T-helper 2 cell treated with Interferon-gamma antibody and Interleukin-4, amounts not matched to agents 100 ng/mL and 5 ng/mL, for 36 hours (primary cell): ENCODE data around the gene CD80. TPM values are rescaled to one million over a fixed set of nuclear protein-coding genes. Genes with fewer than 3 reads are reported as not detected.

Source experiments
- intact Hi-C: fragments of 100-400 bp; cut with micrococcal nuclease; formaldehyde crosslinking; loops from one replicate; pipeline ENCODE4 v1.15.1; 2023
- total RNA-seq: library from RNA; stranded (reverse); gene quantifications from 2 replicates; pipeline ENCODE4 v1.2.3, GENCODE V29; 2022

The CD80 gene
- total RNA-seq, 1 donor from 2014 or later, result 11.1 TPM

DNA sequence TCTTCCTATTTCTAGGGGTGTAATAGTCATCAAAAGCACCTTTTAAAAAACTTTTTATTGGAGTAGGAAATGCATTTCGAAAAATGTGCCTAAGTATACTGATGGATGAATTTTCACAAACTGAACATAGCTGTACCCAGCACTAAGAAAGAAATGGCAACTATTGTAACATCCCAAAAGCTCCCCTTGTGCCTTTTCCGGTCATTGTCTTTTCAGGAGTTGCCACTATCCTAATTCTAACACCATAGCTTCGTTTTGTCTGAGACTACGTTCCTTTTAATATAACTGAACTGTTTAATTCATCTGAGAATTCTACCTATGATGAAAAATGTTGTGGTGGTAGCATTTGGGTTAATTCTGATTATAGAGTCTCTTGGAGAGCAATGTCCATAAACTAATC is 59.1 kb downstream of the CD80 start:
- intact Hi-C loops, result no loop called here

DNA sequence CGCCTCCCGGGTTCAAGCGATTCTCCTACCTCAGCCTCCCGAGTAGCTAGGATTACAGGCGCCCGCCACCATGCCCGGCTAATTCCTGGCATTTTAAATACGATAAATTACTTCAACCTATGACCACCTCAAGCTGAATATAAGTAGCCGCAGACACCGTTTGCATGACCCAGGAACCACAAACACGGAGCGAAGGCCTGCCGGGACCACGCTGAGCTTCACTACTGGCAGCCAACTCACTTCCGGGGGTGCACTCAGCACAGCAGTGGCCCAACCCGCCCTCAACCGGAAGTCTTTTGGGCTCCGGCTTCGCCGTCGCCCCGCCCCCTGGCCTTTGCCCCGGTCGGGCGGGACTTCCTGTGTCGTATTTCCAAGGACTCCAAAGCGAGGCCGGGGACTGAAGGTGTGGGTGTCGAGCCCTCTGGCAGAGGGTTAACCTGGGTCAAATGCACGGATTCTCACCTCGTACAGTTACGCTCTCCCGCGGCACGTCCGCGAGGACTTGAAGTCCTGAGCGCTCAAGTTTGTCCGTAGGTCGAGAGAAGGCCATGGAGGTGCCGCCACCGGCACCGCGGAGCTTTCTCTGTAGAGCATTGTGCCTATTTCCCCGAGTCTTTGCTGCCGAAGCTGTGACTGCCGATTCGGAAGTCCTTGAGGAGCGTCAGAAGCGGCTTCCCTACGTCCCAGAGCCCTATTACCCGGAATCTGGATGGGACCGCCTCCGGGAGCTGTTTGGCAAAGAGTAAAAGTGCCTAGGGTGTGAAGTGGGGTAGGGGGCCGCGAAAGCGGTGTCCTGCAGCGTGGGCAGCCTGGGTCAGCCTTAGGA is 61.0 kb downstream of the CD80 start, which contains the start of gene TIMMDC1:
Gene TIMMDC1, plus strand, starts transcription at position 362 of the 826 bp plus-strand sequence. Its CDS starts 187 bp downstream, at position 549.
- intact Hi-C loops, result loop anchor here (1.0 to 2.0 kb wide), 11 partner anchors 10 to 1244 kb away; partner anchors contain the start of genes ARHGAP31, B4GALT4, CD80 and COX17

DNA sequence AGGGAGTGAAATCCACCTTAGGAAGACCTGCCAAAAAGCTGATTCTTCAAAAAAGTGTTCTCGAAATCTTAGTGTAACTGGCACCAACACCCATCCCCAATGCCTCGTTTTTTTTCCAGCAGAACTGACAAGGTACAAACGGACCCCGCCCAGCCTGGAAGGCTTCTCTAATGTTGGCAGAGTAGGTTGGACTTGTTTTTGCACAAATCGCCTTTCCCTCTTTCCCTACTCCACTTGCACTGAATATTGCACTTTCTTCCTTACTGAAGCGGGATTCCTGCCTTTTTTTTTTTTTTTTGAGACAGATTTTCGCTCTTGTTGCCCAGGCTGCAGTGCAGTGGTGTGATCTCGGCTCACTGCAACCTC is 61.6 kb downstream of the CD80 start:
- intact Hi-C loops, result loop anchor here (1.0 to 2.0 kb wide), 11 partner anchors 10 to 1245 kb away; partner anchors contain the start of genes ARHGAP31, B4GALT4, CD80 and COX17

DNA sequence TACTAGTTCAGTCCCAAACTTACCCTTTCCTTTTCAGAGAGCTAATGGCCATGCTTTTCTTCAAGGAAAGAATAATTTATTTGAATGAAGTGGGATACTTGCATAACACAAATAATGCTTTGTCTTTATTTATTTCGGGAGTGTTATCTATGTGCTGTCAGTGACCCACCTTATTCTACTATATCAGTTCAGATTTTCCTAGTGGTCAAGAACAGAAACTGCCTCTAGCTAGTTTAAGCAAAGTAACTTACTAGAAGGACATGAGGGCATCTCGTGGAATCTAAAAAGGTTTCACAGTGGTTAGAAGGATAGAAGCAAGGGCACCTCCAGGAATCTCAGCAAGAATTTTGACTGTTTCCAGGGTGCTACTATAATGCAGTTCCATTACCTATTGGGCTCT is 64.8 kb downstream of the CD80 start:
- intact Hi-C loops, result no loop called here

DNA sequence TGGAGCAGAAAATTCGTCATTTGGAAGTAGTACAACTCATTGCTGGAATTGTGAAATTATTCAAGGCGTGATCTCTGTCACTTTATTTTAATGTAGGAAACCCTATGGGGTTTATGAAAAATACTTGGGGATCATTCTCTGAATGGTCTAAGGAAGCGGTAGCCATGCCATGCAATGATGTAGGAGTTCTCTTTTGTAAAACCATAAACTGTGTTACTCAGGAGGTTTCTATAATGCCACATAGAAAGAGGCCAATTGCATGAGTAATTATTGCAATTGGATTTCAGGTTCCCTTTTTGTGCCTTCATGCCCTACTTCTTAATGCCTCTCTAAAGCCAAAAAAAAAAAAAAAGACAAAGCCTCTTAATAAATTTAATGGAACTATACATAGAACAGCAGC is 66.6 kb downstream of the CD80 start:
- intact Hi-C loops, result no loop called here

DNA sequence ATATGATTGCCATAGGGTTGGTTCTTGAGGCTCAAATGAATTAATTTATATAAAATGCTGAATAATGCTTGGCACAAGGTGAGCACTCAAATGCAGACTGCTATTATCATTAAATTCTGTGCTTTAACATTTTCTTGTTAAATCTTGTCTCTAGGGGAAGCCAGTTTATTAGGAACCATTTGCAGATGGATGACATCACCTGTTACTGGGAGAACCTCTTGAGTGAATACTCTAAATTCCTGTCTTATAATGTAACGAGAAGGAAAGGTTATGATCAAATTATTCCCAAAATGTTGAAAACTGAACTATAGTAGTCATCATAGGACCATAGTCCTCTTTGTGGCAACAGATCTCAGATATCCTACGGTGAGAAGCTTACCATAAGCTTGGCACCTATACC is 67.3 kb downstream of the CD80 start:
- intact Hi-C loops, result no loop called here

DNA sequence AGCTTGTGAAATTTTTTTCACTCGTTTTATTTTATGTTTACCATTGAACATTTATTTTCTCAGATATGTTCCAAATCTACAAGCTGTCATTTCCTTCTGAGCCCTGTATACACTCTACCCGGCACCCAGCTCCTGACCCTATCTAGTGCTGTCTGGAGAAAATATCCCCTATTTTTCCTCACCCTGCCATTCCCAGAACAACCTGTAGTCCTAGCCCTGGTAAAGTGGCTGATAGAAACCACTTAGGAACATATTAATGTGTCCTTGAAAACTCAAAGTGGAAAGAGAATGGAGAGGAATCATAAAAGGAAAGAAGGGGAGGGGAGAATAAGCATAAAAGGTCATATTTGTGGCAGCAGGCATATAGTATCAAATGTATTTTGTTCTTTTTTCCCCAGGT is 69.3 kb downstream of the CD80 start:
- intact Hi-C loops, result no loop called here

DNA sequence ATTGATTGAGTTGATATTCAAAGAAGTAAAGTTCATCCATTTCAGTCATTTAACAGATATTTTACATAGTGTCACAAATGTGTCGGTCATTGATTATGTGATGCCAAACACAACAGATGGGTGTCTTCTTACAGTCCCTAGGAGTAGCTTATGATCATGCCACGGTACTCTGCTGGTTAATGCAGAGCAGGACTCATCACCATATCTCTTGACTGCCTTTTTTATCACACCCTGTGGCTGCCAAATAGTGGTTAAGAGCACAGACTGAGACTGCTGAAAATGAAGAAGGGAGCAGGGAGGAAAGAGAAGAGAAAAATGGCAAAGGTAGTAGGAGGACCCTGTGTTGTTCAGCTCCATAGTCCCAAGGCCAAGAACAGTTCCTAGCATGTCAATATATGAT is 73.9 kb downstream of the CD80 start:
- intact Hi-C loops, result no loop called here

DNA sequence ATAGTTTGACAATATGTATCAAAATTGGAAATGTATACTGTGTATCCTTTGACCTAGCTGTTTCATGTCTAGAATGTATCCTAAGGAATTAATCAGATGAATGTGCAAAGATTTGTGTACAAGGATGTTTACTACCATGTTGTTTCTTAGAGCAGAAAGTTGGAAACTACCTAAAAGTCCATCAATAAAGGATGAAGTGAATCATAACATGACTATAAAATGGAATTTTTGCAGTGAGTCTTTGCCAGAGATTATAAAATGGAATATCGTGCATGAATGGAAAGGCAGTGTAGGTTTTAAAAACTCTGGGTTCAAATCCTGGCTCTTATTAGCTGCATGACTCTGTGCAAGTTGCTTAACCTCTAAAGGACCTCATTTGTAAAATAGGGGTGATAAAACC is 76.3 kb downstream of the CD80 start:
- intact Hi-C loops, result no loop called here

DNA sequence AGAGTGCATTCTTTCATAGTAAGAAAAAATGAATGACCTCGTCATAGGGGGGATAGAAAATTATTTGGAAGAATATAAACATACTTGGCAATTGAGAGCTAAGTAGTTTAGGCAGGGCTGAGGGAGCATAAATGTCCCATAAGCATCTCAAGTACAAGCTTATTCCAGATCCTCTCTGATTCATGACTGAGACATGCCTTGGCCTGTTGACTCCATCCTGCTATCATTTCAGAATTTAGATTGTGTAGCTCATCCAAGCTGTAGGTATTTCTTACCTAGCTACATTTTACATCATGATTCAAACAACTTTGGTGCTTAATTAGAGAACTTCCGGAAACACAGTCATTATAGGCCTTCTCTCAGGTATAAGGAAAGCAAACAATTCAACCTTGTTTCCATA is 78.3 kb downstream of the CD80 start:
- intact Hi-C loops, result no loop called here

Other genes with a start within 250 kb of the CD80 start
- gene TMEM39A, start 96.0 kb downstream of the CD80 start, total RNA-seq, result 43.7 and 48.3 TPM in 2 replicates
- 28.1 and 29.5 TPM in 2 replicates for gene POGLUT1, start 90.7 kb downstream of the CD80 start, total RNA-seq
- 66.1 and 68.1 TPM in 2 replicates for gene TIMMDC1, start 61.1 kb downstream of the CD80 start, total RNA-seq
- gene ADPRH, start 19.9 kb upstream of the CD80 start, total RNA-seq, result 2.8 TPM in 2 replicates
- not detected in 2 replicates for gene PLA1A, start 38.3 kb upstream of the CD80 start, total RNA-seq
- 2.2 and 2.6 TPM in 2 replicates for gene POPDC2, start 101.0 kb upstream of the CD80 start, total RNA-seq
- gene COX17, start 117.8 kb upstream of the CD80 start, total RNA-seq, result 47.2 and 50.3 TPM in 2 replicates
- gene CFAP91, start 143.4 kb upstream of the CD80 start, total RNA-seq, result not detected in 2 replicates
- gene NR1I2, start 222.5 kb upstream of the CD80 start, total RNA-seq, result 0.07 and 0.09 TPM in 2 replicates